AG04450 (cell line): Measurements from ENCODE around the gene ARL9. TPM values are rescaled to one million over a fixed set of nuclear protein-coding genes. Genes with fewer than 3 reads are reported as not detected.

Experiments
- CTCF ChIA-PET: fragments of 300-600, 350-600 bp; formaldehyde crosslinking; extraction: SDS; loops from one replicate; lab custom pipeline; 2022; ENCODE audit warnings: antibody characterized with exemption, inconsistent platforms; lab: Charles Lee
- POLR2A ChIA-PET: fragments of 350-600 bp; formaldehyde crosslinking; extraction: SDS; loops from one replicate; lab custom pipeline; 2021; ENCODE audit warnings: antibody characterized with exemption, inconsistent platforms; lab: Yijun Ruan, JAX
- DNase-seq: peaks from one replicate; pipeline ENCODE4 v3.0.0-alpha.2; 2011; ENCODE audit warnings: low read depth, low spot score
- H3K27ac ChIP-seq: one replicate; pipeline ENCODE4 v1.5.1; 2012; ENCODE audit warnings: low read depth, low read length, control low read depth
- H3K27me3 ChIP-seq: one replicate; pipeline ENCODE4 v1.6.0; 2012; ENCODE audit warnings: low read length; ENCODE audit not compliant: control insufficient read depth, insufficient read depth
- H3K4me3 ChIP-seq: 2 replicates; pipeline ENCODE4 v1.5.1; 2011; ENCODE audit warnings: mild to moderate bottlenecking, low read depth, low read length, control low read depth
- H3K9me3 ChIP-seq: 2 replicates; pipeline ENCODE4 v1.5.1; 2012; ENCODE audit warnings: low read length; ENCODE audit not compliant: control insufficient read depth, insufficient read depth
- polyA plus RNA-seq: library from polyadenylated mRNA; depleted of rRNA; stranded (reverse); fragments of >200 nt; gene quantifications from 2 replicates; pipeline ENCODE4 v1.2.3, GENCODE V29; 2011; rRNA removed
- TF ChIP-seq, protein P1 (sequence below): IDR thresholded peaks from 2 replicates; pipeline ENCODE4 v1.5.1; 2011; ENCODE audit warnings: low read depth, low read length, control low read depth, inconsistent platforms

Gene ARL9
- polyA plus RNA-seq, 1 experiment, result 0.68 TPM

GRCh38 chr4:56570041-56570440 lies 64.5 kb downstream of the ARL9 start:
- no peak for DNase-seq
- TF ChIP-seq, protein P1, sequence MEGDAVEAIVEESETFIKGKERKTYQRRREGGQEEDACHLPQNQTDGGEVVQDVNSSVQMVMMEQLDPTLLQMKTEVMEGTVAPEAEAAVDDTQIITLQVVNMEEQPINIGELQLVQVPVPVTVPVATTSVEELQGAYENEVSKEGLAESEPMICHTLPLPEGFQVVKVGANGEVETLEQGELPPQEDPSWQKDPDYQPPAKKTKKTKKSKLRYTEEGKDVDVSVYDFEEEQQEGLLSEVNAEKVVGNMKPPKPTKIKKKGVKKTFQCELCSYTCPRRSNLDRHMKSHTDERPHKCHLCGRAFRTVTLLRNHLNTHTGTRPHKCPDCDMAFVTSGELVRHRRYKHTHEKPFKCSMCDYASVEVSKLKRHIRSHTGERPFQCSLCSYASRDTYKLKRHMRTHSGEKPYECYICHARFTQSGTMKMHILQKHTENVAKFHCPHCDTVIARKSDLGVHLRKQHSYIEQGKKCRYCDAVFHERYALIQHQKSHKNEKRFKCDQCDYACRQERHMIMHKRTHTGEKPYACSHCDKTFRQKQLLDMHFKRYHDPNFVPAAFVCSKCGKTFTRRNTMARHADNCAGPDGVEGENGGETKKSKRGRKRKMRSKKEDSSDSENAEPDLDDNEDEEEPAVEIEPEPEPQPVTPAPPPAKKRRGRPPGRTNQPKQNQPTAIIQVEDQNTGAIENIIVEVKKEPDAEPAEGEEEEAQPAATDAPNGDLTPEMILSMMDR, result no peak
- no peak overlapping the region for H3K4me3 ChIP-seq
- H3K9me3 ChIP-seq, result no peaks in the 10 kb centered on the region
- POLR2A ChIA-PET, result interaction anchor here (0.5 kb wide), 1 partner anchor 45 kb away, joined by 5 read pairs; no protein-coding TSS in a partner anchor
- no peak overlapping the region for H3K27ac ChIP-seq
- CTCF ChIA-PET, result interaction anchor here (1.4 to 2.2 kb wide), 2 partner anchors 25 to 230 kb away, joined by 8 to 10 read pairs; no protein-coding TSS in a partner anchor
- H3K27me3 ChIP-seq, result no peaks in the 10 kb centered on the region

Other genes with a start within 250 kb of the ARL9 start
- 10.0 and 14.8 TPM in 2 replicates for gene AASDH, start 118.3 kb upstream of the ARL9 start, polyA plus RNA-seq
- 9.8 and 11.6 TPM in 2 replicates for gene PPAT, start 70.2 kb upstream of the ARL9 start, polyA plus RNA-seq
- gene PAICS, start 69.5 kb upstream of the ARL9 start, polyA plus RNA-seq, result 98.1 and 130 TPM in 2 replicates
- gene SRP72, start 38.2 kb upstream of the ARL9 start, polyA plus RNA-seq, result 134 and 176 TPM in 2 replicates
- 2.2 and 2.9 TPM in 2 replicates for gene HOPX, start 175.5 kb downstream of the ARL9 start, polyA plus RNA-seq